Breast epithelium (tissue), 4 donors: ENCODE results near the gene BID. TPM values are rescaled to one million over a fixed set of nuclear protein-coding genes. Genes with fewer than 3 reads are reported as not detected.
A peak's percentile ranks its signal among the peaks of the same experiment; 100 is the strongest.

Source experiments
- DNase-seq, 2 donors: peaks; one replicate each; pipeline ENCODE4 v3.0.0-alpha.2; 2019; ENCODE audit warnings: low spot score in 2 of 2
- H3K27ac ChIP-seq, 2 donors: fragments of 200-600 bp; sonication (generic) in 1 of 2; one replicate each; pipeline ENCODE4 v1.5.1; 2016 to 2019; ENCODE audit warnings: mild to moderate bottlenecking in 1 of 2
- H3K27me3 ChIP-seq, 2 donors: fragments of 200-600 bp; sonication (generic) in 1 of 2; one replicate each; pipeline versions ENCODE4 v1.5.1 to v1.6.0; 2017 to 2019; ENCODE audit warnings: control low read depth in 1 of 2, mild to moderate bottlenecking in 1 of 2
- H3K36me3 ChIP-seq: fragments of 200-600 bp; one replicate; pipeline ENCODE4 v1.5.1; 2019
- H3K4me1 ChIP-seq, 2 donors: fragments of 200-600 bp; sonication (generic); one replicate each; pipeline ENCODE4 v1.5.1; 2016 to 2019; ENCODE audit warnings: control low read depth in 1 of 2
- H3K4me3 ChIP-seq, 3 donors: fragments of 200-600 bp; sonication (generic); 1 replicate in 2 of 3; 2 replicates in 1 of 3; pipeline ENCODE4 v1.5.1; 2016 to 2019; ENCODE audit warnings: mild to moderate bottlenecking in 3 of 3, moderate library complexity in 2 of 3
- H3K9me3 ChIP-seq, 2 donors: fragments of 200-600 bp; sonication (generic) in 1 of 2; one replicate each; pipeline ENCODE4 v1.5.1; 2016 to 2019; ENCODE audit warnings: control low read depth in 1 of 2
- CTCF ChIP-seq, 3 donors: fragments of 450-650 bp; IDR thresholded peaks; one replicate each; pipeline ENCODE4 v1.5.1; 2016 to 2017; ENCODE audit warnings: antibody characterized with exemption in 3 of 3, mild to moderate bottlenecking in 3 of 3, moderate library complexity in 3 of 3
- POLR2A ChIP-seq: fragments of 450-650 bp; IDR thresholded peaks from one replicate; pipeline ENCODE4 v1.6.1; 2016; ENCODE audit warnings: antibody characterized with exemption, mild to moderate bottlenecking, moderate library complexity
- POLR2AphosphoS5 ChIP-seq, 3 donors: sonication (generic); formaldehyde crosslinking; IDR thresholded peaks; one replicate each; pipeline ENCODE4 v1.6.1; 2017; ENCODE audit warnings: antibody characterized with exemption in 3 of 3
- intact Hi-C: fragments of 100-400 bp; cut with DNase I; formaldehyde crosslinking; loops from one replicate; pipeline ENCODE4 v1.15.1; 2023; ENCODE audit warnings: low total_unique reads
- total RNA-seq, 3 donors: library from RNA; depleted of rRNA; stranded (reverse); fragments of >200 nt; gene quantifications; one replicate each; pipeline ENCODE4 v1.1.0, GENCODE V29; 2016

Gene BID
- total RNA-seq, 3 donors from 2014 or later = 25.9 to 35.7 (median 29.0) TPM

- peak overlapping the region; percentile 55 to 93 (median 88) for H3K4me3 ChIP-seq
- no peaks in the 10 kb centered on the region for H3K27me3 ChIP-seq
- TF ChIP-seq CTCF (IDR thresholded peaks at IDR 0.05) (no peak), POLR2A (no peak), POLR2AphosphoS5 (IDR thresholded peaks at IDR 0.05) (no peak)
- intact Hi-C loops = no loop called here
- peak overlapping the region in 1 of 2 donors; percentile 12 for H3K27ac ChIP-seq
- no peak for DNase-seq
- H3K9me3 ChIP-seq = no peaks in the 10 kb centered on the region
- H3K4me1 ChIP-seq = peaks cover 0 to 9% of the 10 kb centered on the region in 2 donors
- no peaks in the 10 kb centered on the region for H3K36me3 ChIP-seq
Observed at GRCh38 chr22:17772958-17773605, 1.2 kb downstream of the BID start.

- no peaks in the 10 kb centered on the region for H3K27me3 ChIP-seq
- peak overlapping the region in 1 of 3 donors; percentile 93 for H3K4me3 ChIP-seq
- no peaks in the 10 kb centered on the region for H3K36me3 ChIP-seq
- DNase-seq = no peak
- TF ChIP-seq POLR2A (no peak), CTCF (IDR thresholded peaks at IDR 0.05) (no peak), POLR2AphosphoS5 (IDR thresholded peaks at IDR 0.05) (no peak)
- H3K4me1 ChIP-seq = peaks cover 0 to 9% of the 10 kb centered on the region in 2 donors
- H3K27ac ChIP-seq = peak overlapping the region in 1 of 2 donors; percentile 12
- intact Hi-C loops = no loop called here
- H3K9me3 ChIP-seq = no peaks in the 10 kb centered on the region
Observed at GRCh38 chr22:17772249-17772957, 1.9 kb downstream of the BID start.

- no peak for DNase-seq
- Histone ChIP-seq H3K27ac (no peak overlapping the region), H3K27me3 (no peaks in the 10 kb centered on the region), H3K36me3 (no peaks in the 10 kb centered on the region), H3K9me3 (no peaks in the 10 kb centered on the region), H3K4me1 (peaks cover 0 to 9% of the 10 kb centered on the region in 2 donors), H3K4me3 (no peak overlapping the region)
- TF ChIP-seq POLR2A (no peak), POLR2AphosphoS5 (IDR thresholded peaks at IDR 0.05) (no peak), CTCF (IDR thresholded peaks at IDR 0.05) (no peak)
- intact Hi-C loops = no loop called here
Observed at GRCh38 chr22:17770180-17771077, 3.8 kb downstream of the BID start.

- TF ChIP-seq POLR2A = no peak
- no peak for TF ChIP-seq POLR2AphosphoS5 (IDR thresholded peaks at IDR 0.05)
- TF ChIP-seq CTCF (IDR thresholded peaks at IDR 0.05) = no peak
- no peak for DNase-seq
- Histone ChIP-seq H3K27ac (no peak overlapping the region), H3K4me3 (no peak overlapping the region), H3K9me3 (no peaks in the 10 kb centered on the region), H3K27me3 (no peaks in the 10 kb centered on the region), H3K4me1 (peaks cover 0 to 9% of the 10 kb centered on the region in 2 donors), H3K36me3 (no peaks in the 10 kb centered on the region)
- intact Hi-C loops = no loop called here
Observed at GRCh38 chr22:17769716-17770082, 4.6 kb downstream of the BID start.
